GM21723 (cell line): ENCODE measurements around the gene ABCD1.
"Not testable (repeated sequence)": the region's sequence is repeated elsewhere in the genome, so short reads cannot be mapped to it uniquely, and the experiment has no call there.

Experiments
- ATAC-seq: cut with Tn5 transposase; IDR thresholded peaks from one replicate; pipeline ENCODE4 v1.9.1; 2021; ENCODE audit warnings: mild to moderate bottlenecking, moderate library complexity; ENCODE audit not compliant: unreplicated experiment

ABCD1 gene

DNA sequence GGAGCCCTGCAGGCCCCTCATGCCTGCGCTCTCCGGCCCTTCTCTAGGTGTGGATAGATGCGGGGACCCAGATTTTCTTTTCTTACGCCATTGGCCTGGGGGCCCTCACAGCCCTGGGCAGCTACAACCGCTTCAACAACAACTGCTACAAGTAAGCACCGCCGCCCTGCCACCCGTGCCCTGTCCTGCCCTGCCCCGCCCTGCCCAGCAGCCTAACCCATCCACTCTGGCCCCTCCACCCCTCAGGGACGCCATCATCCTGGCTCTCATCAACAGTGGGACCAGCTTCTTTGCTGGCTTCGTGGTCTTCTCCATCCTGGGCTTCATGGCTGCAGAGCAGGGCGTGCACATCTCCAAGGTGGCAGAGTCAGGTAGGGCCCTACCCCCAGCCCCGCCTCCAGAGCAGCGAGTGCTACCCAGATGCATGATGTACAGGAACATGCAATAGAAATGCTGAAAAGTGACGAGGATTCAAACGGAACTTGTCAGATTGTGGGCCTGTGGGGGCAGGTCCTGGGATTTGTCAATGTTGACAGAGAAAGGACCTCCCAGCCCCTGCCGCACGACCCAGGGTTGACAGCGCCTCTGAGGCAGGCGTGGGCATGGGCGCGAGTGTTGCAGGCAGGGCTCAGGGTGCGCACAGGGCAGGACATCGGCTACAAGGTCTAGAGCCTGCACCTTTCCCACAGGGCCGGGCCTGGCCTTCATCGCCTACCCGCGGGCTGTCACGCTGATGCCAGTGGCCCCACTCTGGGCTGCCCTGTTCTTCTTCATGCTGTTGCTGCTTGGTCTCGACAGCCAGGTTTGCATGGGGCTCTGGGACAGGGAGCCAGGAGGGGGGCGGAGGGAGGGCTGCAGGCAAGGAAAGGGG, 31.2 kb upstream of the ABCD1 start:
- ATAC-seq = no peak

DNA sequence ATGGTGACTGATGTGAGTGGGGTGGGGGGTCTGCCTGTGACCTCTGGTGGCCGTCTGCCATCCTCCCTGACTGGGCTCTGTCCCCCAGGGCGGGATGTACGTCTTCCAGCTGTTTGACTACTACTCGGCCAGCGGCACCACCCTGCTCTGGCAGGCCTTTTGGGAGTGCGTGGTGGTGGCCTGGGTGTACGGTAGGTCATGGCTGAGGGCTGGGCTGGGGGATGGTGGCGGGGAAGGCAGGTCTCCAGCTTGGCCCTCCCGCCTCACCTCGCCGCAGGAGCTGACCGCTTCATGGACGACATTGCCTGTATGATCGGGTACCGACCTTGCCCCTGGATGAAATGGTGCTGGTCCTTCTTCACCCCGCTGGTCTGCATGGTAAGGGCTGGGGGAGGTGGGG, 30.4 kb upstream of the ABCD1 start:
- ATAC-seq = not testable (repeated sequence)

DNA sequence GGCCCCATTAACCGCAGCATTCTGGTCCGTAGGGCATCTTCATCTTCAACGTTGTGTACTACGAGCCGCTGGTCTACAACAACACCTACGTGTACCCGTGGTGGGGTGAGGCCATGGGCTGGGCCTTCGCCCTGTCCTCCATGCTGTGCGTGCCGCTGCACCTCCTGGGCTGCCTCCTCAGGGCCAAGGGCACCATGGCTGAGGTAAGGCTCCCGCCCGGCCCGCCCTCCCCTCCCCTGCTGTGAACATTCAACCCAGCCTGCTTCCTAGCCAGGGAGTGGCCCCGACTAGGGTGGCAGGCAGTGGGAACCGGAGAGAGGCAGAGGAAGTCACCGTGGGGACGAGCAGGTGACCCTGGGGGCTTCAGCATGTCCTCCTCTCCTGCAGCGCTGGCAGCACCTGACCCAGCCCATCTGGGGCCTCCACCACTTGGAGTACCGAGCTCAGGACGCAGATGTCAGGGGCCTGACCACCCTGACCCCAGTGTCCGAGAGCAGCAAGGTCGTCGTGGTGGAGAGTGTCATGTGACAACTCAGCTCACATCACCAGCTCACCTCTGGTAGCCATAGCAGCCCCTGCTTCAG, 29.9 kb upstream of the ABCD1 start:
- no peak for ATAC-seq

DNA sequence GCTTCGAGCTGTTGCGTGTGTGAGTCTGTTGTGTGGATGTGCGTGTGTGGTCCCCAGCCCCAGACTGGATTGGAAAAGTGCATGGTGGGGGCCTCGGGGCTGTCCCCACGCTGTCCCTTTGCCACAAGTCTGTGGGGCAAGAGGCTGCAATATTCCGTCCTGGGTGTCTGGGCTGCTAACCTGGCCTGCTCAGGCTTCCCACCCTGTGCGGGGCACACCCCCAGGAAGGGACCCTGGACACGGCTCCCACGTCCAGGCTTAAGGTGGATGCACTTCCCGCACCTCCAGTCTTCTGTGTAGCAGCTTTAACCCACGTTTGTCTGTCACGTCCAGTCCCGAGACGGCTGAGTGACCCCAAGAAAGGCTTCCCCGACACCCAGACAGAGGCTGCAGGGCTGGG, 28.6 kb upstream of the ABCD1 start:
- no peak for ATAC-seq

DNA sequence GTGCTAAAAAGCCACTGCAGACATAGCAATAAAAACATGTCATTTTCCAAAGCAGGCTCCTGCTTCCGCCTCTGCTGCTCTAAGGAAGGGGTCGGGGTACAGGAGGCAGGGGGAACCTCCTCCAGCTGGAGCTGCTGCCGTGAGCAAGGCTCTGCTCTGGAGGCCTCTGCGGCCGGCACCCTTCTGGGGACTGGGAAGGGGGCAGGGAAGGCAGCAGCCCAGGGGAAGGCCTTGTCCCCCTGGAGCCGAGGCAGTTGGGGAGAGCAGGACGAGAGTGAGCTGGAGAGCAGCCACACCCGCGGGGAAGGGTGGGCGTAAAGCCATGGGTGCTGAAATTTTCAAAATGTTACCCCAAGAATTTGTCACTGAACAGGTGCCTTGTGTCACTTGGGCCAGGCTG, 28.1 kb upstream of the ABCD1 start:
- ATAC-seq = not testable (repeated sequence)

DNA sequence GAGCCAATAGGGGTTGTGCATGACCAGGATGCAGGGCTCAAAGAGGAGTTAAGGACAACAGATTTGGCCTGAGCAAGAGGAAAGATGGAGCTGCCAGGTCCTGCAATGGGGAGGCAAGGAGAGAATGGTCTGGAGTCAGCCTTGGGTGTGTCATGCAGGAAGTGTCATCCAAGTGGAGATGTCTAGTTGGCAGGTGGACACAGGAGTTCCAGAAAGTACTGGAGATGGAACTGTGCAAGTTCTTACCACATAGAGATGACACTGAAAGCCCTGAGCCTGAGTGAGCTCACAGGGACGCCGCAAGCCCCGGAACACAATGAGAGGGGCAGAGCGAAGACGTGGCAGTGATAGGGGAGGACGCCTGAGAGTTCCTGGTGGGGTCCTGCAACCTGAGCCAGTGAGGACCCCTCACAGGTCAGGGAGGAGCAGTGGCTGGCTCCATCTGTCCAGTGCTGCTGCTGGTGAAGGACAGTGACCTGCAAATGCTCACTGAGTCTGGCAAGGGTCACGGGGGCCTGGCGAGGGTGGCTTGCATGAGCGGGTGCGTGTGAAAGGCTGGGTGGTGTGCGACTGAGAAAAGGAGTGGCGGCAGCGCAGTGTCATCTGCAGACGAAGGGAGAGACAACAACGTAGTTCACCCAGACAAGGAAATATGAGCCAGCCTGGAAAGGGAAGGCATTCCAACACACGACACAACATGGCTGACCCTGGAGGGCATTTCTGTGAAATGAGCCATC, 27.5 kb upstream of the ABCD1 start:
- not testable (repeated sequence) for ATAC-seq

DNA sequence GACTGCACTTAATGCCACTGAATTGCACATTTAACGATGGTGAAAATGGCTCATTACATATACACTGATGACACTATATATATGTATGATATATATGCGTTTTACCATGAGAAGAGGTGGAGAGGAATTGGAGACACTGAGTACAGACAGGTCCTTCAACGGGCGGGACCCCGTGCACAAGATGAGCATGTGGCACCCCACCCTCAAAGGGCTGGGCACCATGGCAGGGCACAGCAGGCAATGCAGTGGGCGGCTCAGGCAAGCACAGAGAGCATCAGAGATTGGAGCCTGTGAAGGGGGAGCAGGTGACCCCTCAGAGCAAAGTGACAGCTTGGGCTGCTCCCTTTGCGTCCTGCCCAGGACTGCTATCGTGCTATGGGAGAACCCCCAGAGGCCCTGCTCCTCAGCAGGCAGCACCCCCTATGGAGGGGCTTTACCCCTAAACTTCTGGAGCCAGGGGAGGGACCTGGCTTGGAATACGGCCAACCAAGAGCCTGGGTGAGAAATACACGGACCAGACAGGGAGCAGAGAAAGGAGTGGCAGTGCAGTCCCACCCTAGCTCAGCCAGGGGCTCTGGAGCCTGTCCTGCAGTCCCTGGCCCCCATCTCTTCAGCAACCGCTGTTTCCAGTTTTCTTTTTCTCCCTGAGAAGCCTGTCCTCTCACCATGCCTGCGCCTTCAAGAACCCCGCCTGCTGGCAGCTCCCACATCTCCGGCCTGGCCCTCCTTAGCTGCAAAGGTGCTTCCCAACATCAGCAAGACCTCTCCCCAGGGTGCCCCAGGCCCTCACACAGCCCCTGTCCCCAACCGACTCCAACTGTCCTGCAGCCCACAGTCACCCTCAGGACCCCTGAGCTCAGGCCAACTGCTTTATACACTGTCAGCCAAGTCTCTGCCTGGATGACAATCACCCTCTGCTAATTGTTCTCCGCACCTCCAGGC, 26.5 kb upstream of the ABCD1 start:
- no peak for ATAC-seq

DNA sequence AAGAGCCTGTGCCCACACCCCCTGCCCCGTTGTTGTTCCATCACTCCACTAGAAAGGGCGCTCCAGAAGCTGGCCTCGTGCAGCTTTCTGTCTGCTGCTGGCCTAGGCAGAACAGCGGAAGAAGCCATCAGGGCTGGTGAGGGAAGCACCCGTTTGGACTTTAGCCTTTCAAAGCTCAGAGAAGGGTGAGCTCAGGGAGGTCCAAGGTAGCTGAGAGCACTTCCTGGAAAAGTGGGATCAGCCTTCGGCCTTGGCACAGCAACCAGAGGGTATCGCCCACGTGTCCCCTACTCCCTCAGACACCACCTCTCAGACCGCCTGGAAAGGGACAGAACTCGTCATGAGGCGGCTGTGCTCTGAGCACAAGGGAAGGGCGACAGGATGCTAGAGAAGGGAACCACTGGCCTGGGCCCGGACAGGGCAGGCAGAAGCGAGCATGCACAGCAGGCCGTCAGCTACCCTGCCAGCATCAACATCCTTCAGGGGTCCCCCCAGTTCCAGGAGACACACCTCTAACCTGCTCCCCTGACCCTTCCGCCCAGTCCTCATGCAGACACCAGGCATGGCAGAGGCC, 25.4 kb upstream of the ABCD1 start:
- not testable (repeated sequence) for ATAC-seq

DNA sequence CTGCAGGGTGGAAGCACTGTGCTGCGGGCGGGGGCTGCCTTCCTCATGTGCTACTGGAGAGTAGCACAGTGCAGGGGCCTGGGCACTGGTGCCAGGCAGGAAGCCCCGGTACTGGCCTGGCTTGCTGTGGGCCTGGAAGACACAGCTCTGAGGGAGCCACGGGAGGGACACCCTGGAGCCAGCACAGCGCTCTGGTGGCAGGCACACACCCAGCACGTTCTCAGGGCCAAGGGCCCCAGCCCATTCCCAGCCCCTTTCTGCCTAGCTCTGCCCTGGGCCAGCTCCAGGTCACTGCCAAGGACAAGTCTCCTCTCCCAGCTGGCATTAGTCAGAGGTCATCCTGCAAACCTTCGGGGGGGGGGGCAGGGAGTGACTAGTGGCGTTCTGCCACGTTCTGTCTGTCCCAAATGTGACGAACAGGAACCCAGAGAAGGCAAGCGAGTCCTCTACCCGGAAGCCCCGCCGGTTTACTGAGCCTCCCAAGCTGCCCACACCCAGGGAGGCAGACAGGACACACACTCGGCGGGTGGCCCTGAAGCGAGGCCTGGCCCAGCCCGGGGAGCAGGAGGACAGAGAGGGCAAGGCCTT, 24.8 kb upstream of the ABCD1 start:
- not testable (repeated sequence) for ATAC-seq

DNA sequence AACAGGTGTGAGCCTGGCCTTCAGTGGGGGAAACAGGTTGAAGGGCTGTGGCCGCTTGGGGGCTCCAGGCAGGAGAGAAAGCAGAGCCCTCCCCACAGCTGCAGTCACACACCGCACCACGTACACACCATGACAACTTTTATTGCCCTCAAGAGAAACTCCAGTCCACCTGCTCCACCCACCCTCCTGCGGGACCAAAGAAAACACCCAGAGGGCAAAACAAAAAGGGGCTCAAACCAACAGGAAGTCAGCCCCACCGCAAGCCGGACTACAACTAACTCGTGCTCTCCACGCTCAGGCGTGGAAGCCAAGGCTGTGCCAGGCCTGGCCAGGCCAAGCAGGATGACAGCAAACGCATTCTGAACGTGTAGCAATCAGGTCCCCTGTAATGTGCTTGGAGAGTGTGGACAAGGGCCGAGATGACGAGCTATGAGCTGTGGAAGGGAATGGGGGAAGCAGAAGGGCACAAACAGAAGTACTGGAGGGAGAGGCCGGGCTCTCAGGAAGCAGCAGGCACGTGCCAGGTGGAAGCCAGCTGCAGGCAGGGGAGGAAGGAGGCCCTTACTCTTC, 24.2 kb upstream of the ABCD1 start:
- no peak for ATAC-seq

DNA sequence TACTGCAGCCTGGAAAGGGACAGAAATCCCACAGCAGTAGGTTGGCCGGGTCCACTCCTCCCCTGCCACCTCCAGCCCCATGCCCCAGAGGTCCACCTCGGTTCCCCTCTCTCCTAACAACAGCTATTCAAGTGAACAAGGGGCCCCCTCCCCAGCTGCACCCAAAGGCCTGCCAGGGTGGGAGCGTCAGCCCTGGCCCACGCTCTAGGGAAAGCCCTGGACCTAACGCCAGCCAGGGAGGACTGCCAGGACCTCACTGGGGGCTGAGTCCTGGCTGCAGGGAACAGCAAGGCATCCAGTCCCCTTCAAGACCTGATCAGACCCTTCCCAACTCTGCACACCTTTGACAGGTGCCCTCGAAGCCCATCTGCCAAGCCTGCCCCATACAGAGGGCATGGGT, 23.7 kb upstream of the ABCD1 start:
- no peak for ATAC-seq

DNA sequence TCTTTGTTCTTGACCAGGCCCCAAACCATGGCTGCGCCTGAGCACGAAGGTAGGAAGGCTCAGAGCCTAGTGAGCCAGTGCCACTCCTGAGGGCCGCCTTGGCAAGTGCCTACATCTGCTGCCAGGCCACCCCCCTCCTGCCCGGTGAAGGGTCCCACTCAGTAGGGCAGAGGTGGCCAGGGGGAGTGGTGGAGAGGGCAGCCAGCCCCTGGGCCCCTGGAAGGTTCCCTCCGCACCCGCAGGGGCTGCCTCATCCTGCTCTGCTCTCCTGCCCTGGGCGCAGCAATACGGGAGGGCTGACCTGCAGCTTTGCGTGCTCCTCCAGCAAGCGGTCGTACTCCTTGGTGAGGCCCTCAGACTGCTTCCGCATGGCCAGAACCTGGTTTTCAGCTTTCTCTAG, 22.9 kb upstream of the ABCD1 start:
- no peak for ATAC-seq

DNA sequence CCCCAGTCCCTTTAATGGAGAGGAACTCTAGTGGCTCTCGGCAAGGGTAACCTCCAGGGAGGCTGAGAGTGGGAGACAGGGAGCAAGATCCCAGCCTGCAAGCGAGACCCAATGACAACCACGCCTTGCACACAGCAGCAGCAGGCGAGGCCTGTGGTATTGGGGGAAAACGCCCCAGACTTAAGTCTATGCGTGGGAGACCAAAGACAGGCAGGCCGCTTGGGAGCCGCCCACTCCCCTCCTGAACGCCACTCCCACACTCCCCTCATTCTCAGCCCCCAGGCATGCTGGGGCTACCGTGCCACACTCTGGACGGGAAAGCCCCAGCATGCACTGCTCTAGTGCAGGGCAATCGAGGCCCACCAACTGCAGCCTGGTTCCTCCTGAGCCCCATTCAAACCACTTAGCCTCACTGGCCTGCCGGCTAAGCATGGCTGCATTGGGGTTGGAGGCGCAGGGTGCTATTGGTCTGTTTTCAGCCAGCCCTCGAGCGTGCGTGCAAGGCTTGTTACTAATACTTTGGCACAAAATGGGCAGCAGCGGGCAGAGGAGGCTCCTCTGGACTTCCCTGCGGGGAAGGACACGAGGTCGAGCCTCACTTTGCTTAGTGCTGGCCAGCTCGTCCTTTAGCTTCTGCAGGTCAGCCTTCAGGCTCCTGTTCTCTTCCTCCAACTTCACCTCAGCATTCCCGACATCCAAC, 22.2 kb upstream of the ABCD1 start:
- no peak for ATAC-seq

DNA sequence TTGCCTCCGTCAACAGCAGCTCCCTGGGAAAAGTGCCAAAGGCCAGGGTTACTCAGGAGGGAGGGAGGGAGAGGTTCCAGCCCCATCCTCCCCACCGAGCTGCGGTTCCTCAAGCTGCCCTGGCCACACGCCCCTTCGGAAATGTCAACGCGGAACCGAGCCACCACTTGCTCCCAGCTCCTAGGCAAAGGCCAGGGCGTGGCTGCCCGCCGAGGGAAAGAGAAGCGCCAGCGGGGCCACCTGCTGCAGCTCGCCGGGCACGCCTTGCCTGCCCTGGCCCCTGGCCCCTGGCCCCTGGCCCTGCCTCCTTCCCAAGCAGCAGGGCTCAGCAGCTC, 21.7 kb upstream of the ABCD1 start:
- no peak for ATAC-seq

DNA sequence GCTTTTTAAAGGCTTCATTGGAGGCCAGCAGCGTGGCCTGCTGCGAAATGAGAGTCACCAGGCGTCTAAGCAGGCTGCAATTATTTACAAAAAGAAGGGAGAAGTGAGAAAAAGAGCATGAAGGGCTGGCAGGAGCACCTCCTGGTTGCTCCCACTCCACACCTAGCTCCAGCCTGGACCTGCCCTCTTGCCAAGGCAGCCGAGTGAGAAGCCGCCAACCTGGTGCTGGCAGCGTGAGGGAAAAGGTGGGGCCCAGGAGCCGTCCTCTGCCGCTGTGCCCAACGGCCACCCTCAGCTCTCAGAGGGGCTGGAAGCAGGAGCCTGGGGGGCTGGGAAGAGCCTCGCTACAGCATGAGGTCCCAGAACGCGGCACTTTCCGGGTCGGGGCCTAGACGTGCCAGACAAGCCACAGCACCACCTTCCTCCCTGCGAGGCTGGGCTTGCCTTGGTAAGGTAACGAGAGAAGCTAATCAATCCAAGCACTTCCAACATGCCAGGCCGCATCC, 20.6 kb upstream of the ABCD1 start:
- no peak for ATAC-seq

DNA sequence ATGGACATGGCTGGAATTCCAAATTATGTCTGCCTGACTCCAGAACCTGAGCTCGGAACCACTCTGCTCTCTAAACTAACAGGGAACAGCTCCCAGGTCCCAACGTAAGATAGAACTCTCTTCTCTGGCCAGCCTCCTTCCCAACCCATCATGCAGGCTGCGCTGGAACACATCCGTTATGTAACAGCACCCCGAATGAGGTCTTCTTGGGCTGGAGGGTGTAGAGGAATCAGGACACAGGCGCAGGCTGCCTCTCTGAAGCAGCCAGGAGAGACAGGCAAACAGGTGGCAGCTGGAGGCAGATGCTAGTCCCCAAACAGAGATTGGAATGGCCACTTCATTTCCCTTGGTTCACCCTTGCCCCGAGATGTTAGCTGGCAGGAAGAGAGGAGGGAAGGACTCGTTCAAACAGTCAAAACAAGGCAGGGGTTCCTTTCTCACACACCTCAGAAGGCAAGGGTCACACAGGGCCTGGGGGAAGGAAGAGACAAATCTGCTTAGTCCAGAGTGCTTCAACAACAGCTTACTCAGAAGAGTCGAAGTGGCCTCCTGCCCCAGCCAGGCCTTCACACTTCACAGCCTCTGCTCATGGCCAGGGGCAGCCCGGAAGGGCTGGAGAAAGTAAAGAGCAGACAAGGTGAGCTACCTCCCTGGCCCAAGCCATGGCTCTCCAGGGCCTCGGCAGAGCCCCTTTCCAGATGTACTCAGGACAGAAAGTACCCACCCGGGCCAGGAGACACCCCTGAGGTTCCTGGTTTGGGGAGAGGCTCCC, 19.8 kb upstream of the ABCD1 start:
- not testable (repeated sequence) for ATAC-seq

DNA sequence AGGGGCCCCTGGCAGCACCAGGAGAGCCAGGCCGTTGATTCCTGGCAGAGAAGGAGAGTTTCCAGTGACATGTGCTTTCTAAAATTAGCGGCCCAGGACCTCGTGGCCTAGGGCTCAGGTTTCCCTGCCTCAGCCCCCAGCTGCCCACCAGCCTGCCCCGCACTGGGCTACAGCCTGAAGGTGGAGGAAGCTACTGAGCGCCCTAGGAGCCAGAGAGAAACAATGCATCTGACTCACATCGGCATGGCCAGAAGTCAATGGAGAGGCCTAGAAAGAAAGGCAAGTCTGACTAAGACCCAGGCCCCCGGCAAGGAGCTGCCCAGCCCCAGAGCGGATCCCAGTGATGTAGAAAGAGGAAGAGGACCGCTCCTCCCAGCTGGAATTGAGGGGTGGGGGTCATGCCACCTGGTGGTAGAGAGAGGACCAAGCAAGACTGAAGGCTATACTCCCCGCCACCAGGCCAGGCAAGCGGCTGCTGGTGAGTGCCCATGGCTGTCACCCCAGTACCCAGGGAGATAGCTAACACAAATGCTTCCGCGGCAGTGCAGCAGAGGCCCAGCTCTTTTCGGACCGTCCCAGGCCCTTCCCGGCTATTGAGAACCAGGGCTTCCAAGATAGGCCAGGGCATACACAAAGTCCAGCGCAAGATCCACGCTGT, 19.1 kb upstream of the ABCD1 start:
- ATAC-seq = not testable (repeated sequence)

DNA sequence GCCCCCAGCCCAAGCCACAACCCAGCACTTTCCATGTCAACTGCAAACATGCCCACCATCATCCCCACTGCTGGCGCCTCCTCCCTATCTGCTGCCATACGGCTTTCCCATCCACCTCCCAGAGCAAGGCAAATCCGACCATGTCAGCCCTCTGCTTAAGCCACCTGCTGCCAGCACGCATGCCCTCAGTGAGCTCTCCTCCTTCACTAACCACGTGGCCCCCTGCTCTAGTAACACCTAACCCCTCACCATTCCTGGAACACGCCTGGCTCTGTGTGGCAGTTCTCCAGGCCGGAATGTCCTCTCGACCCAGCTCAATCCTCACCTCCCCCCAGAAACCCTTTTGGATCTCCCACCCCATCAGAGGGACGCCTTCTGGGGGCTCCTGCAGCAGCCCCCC, 17.9 kb upstream of the ABCD1 start:
- no peak for ATAC-seq
